RCC 7860 (cell line): ENCODE results near the gene RNU1-1.
"Not testable (repeated sequence)": the region's sequence is repeated elsewhere in the genome, so short reads cannot be mapped to it uniquely, and the experiment has no call there.

Source experiments
- DNase-seq: peaks from one replicate; pipeline ENCODE4 v3.0.0-alpha.2; 2015; ENCODE audit warnings: low spot score
- FAIRE-seq: peaks from 2 replicates; lab custom pipeline; 2012; peaks lifted over from hg19 to GRCh38; lab: Jason Lieb, UNC

The RNU1-1 gene

GRCh38 chr1:16498047-16498446 is 16.0 kb downstream of the RNU1-1 start:
- FAIRE-seq, DNase-seq: not testable (repeated sequence)

- not testable (repeated sequence) for DNase-seq, FAIRE-seq
Measured at GRCh38 chr1:16497474-16497904, 16.6 kb downstream of the RNU1-1 start.

GRCh38 chr1:16493731-16494130 is 20.4 kb downstream of the RNU1-1 start:
- DNase-seq, FAIRE-seq: not testable (repeated sequence)

GRCh38 chr1:16492937-16493336 is 21.1 kb downstream of the RNU1-1 start:
- DNase-seq, FAIRE-seq: not testable (repeated sequence)

- no peak for FAIRE-seq
Measured at GRCh38 chr1:16491056-16491675, 22.9 kb downstream of the RNU1-1 start.

GRCh38 chr1:16489195-16489880 is 24.7 kb downstream of the RNU1-1 start:
- not testable (repeated sequence) for DNase-seq, FAIRE-seq

More at GRCh38 chr1:16491056-16491675, 22.9 kb downstream of the RNU1-1 start:
- no peak for DNase-seq

GRCh38 chr1:16487011-16487410 is 27.1 kb downstream of the RNU1-1 start:
- not testable (repeated sequence) for FAIRE-seq

GRCh38 chr1:16486316-16486715 is 27.8 kb downstream of the RNU1-1 start:
- DNase-seq, FAIRE-seq: not testable (repeated sequence)

More at GRCh38 chr1:16487011-16487410, 27.1 kb downstream of the RNU1-1 start:
- DNase-seq: not testable (repeated sequence)

GRCh38 chr1:16484931-16485330 is 29.2 kb downstream of the RNU1-1 start:
- FAIRE-seq (no peak), DNase-seq (no peak)

GRCh38 chr1:16484501-16484835 is 29.6 kb downstream of the RNU1-1 start:
- DNase-seq (no peak), FAIRE-seq (no peak)

GRCh38 chr1:16483639-16484500 is 30.2 kb downstream of the RNU1-1 start:
- FAIRE-seq, DNase-seq: not testable (repeated sequence)

GRCh38 chr1:16483146-16483545 is 30.9 kb downstream of the RNU1-1 start:
- not testable (repeated sequence) for FAIRE-seq, DNase-seq

GRCh38 chr1:16478091-16478490 is 36.0 kb downstream of the RNU1-1 start:
- DNase-seq: no peak
- no peak for FAIRE-seq

GRCh38 chr1:16475771-16476770 is 38.0 kb downstream of the RNU1-1 start:
- DNase-seq, FAIRE-seq: not testable (repeated sequence)

- not testable (repeated sequence) for DNase-seq, FAIRE-seq
Measured at GRCh38 chr1:16474891-16475290, 39.2 kb downstream of the RNU1-1 start.

GRCh38 chr1:16474166-16474800 is 39.8 kb downstream of the RNU1-1 start:
- no peak for FAIRE-seq

GRCh38 chr1:16468558-16468957 is 45.5 kb downstream of the RNU1-1 start:
- FAIRE-seq (no peak), DNase-seq (no peak)

More at GRCh38 chr1:16474166-16474800, 39.8 kb downstream of the RNU1-1 start:
- no peak for DNase-seq

- DNase-seq (no peak), FAIRE-seq (no peak)
Measured at GRCh38 chr1:16464917-16465625, 49.0 kb downstream of the RNU1-1 start.
